K562 (cell line): ENCODE measurements around the gene GABRB1.

Experiments used
- RAD21 ChIP-seq, 2 experiments: fragments of 250-450 bp in 1 of 2; fragments of 450-650 bp in 1 of 2; sonication (Bioruptor Pico) in 1 of 2; formaldehyde crosslinking in 1 of 2; IDR thresholded peaks in 1 of 2; conservative IDR thresholded peaks in 1 of 2; 2 replicates each; pipeline versions ENCODE4 v1.4.0 to v1.8.0; 2020 to 2022; ENCODE audit warnings: mild to moderate bottlenecking in 2 of 2, moderate library complexity in 1 of 2
- ZNF253 ChIP-seq: fragments of 250-450 bp; sonication (Bioruptor Pico); conservative IDR thresholded peaks from 2 replicates; pipeline ENCODE4 v1.6.1; 2021; ENCODE audit warnings: mild to moderate bottlenecking
- TF ChIP-seq, protein P1 (sequence below), 3 experiments: IDR thresholded peaks in 2 of 3; conservative IDR thresholded peaks in 1 of 3; 2 replicates each; pipeline ENCODE4 v1.5.1; 2011 to 2012; ENCODE audit warnings: low read length in 3 of 3, mild to moderate bottlenecking in 3 of 3, control low read depth in 2 of 3, improper control_type of control experiment in 1 of 3, inconsistent platforms in 1 of 3, low read depth in 1 of 3, mixed read lengths in 1 of 3, moderate library complexity in 1 of 3; ENCODE audit not compliant: insufficient read depth in 2 of 3

DNA sequence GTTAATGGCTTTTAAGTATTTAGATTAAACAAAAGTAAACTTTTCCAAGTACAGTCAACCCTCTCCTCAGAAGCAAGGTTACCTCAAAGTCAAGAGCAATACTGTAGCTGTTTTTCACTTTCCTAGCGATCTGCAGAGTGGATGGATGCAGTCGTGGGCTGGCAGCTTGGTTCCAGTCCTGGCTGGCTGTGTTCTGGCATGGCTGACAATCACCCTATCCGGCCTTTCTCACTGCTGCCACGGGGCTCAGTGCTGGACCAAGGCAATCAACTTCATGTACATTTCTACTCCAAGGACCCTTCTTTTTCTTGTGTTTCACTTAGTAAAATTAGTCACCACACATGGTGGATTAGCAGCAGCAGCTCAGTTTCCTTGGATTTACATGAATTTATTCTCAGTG, 208.3 kb downstream of the GABRB1 start:
- no peak for TF ChIP-seq ZNF253 (CRISPR knock-in tag)
- TF ChIP-seq, protein P1, sequence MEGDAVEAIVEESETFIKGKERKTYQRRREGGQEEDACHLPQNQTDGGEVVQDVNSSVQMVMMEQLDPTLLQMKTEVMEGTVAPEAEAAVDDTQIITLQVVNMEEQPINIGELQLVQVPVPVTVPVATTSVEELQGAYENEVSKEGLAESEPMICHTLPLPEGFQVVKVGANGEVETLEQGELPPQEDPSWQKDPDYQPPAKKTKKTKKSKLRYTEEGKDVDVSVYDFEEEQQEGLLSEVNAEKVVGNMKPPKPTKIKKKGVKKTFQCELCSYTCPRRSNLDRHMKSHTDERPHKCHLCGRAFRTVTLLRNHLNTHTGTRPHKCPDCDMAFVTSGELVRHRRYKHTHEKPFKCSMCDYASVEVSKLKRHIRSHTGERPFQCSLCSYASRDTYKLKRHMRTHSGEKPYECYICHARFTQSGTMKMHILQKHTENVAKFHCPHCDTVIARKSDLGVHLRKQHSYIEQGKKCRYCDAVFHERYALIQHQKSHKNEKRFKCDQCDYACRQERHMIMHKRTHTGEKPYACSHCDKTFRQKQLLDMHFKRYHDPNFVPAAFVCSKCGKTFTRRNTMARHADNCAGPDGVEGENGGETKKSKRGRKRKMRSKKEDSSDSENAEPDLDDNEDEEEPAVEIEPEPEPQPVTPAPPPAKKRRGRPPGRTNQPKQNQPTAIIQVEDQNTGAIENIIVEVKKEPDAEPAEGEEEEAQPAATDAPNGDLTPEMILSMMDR (IDR thresholded peaks at IDR 0.05 in 2 of 3, conservative IDR thresholded peaks at IDR 0.05 in 1 of 3; ENCODE audit: insufficient read depth in 2 of 3, low read depth in 1 of 3, low read length in 3 of 3), result no peak
- no peak for TF ChIP-seq RAD21 (CRISPR knock-in tag; conservative IDR thresholded peaks at IDR 0.05 in 1 of 2, IDR thresholded peaks at IDR 0.05 in 1 of 2)
